Retinal pigment epithelial cell (primary cell): ENCODE data around the gene GNG3.
"Not testable (repeated sequence)": the region's sequence is repeated elsewhere in the genome, so short reads cannot be mapped to it uniquely, and the experiment has no call there.

Experiments used
- DNase-seq: peaks from one replicate; pipeline ENCODE4 v3.0.0-alpha.2; 2010; ENCODE audit warnings: low read depth
- H3K4me3 ChIP-seq: 2 replicates; pipeline ENCODE4 v1.5.1; 2011; ENCODE audit warnings: mild to moderate bottlenecking, low read length, control low read depth, moderate library complexity
- CTCF ChIP-seq: conservative IDR thresholded peaks from 2 replicates; pipeline ENCODE4 v1.5.1; 2011; ENCODE audit warnings: low read depth, low read length, control low read depth, inconsistent platforms

Gene GNG3

GRCh38 chr11:62727872-62728170 lies 20.3 kb downstream of the GNG3 start:
- no peak for TF ChIP-seq CTCF
- DNase-seq: peak; percentile 90
- peak overlapping the region; percentile 84 for H3K4me3 ChIP-seq

- TF ChIP-seq CTCF: no peak
- H3K4me3 ChIP-seq: peak within 1 kb of the TSS; percentile 84
- peak; percentile 46 for DNase-seq
Observed at GRCh38 chr11:62728171-62728988, 20.9 kb downstream of the GNG3 start, which contains the start of gene TTC9C. TTC9C (plus strand) TSS chr11:62728486; CDS start chr11:62728849, 363 bp downstream.

- peak overlapping the region; percentile 84 for H3K4me3 ChIP-seq
- not testable (repeated sequence) for DNase-seq
Observed at GRCh38 chr11:62730076-62730475, 22.6 kb downstream of the GNG3 start.

- no peak for DNase-seq
- TF ChIP-seq CTCF: peak; percentile 8
- no peak overlapping the region for H3K4me3 ChIP-seq
Observed at GRCh38 chr11:62732830-62733229, 25.4 kb downstream of the GNG3 start.

GRCh38 chr11:62737196-62737595 lies 29.7 kb downstream of the GNG3 start:
- H3K4me3 ChIP-seq: no peak overlapping the region
- TF ChIP-seq CTCF: no peak
- DNase-seq: no peak

- DNase-seq: no peak
- H3K4me3 ChIP-seq: no peak overlapping the region
- no peak for TF ChIP-seq CTCF
Observed at GRCh38 chr11:62747475-62748160, 40.1 kb downstream of the GNG3 start.

- not testable (repeated sequence) for DNase-seq, H3K4me3 ChIP-seq
Observed at GRCh38 chr11:62749931-62750330, 42.5 kb downstream of the GNG3 start.

- DNase-seq: no peak
- H3K4me3 ChIP-seq: no peak overlapping the region
- no peak for TF ChIP-seq CTCF
Observed at GRCh38 chr11:62752177-62752785, 44.8 kb downstream of the GNG3 start.
